ENCODE results near the gene OVOL3. TPM values are rescaled to one million over a fixed set of nuclear protein-coding genes. Genes with fewer than 3 reads are reported as not detected.

Gene OVOL3
- total RNA-seq, 4 donors from 2014 or later: not detected

- intact Hi-C loops (cut with DNase I): no loop called here
- Histone ChIP-seq H3K27ac (peak overlapping the region; percentile 92 to 99 (median 99)), H3K4me3 (peak overlapping the region; percentile 68 to 88 (median 82)), H3K9me3 (no peaks in the 10 kb centered on the region), H3K27me3 (no peaks in the 10 kb centered on the region), H3K4me1 (peaks cover 26 to 65% (median 32%) of the 10 kb centered on the region in 3 donors), H3K36me3 (peaks cover 9 to 27% (median 14%) of the 10 kb centered on the region in 3 donors)
- 35 to 48% methylated on average over 7 of the region's 7 CpGs for WGBS, 2 donors
- TF ChIP-seq POLR2A (IDR thresholded peaks at IDR 0.05) (no peak), CTCF (IDR thresholded peaks at IDR 0.05) (no peak)
- DNase-seq: no peak
Observed at GRCh38 chr19:36139120-36139472, 28.2 kb downstream of the OVOL3 start.

DNA sequence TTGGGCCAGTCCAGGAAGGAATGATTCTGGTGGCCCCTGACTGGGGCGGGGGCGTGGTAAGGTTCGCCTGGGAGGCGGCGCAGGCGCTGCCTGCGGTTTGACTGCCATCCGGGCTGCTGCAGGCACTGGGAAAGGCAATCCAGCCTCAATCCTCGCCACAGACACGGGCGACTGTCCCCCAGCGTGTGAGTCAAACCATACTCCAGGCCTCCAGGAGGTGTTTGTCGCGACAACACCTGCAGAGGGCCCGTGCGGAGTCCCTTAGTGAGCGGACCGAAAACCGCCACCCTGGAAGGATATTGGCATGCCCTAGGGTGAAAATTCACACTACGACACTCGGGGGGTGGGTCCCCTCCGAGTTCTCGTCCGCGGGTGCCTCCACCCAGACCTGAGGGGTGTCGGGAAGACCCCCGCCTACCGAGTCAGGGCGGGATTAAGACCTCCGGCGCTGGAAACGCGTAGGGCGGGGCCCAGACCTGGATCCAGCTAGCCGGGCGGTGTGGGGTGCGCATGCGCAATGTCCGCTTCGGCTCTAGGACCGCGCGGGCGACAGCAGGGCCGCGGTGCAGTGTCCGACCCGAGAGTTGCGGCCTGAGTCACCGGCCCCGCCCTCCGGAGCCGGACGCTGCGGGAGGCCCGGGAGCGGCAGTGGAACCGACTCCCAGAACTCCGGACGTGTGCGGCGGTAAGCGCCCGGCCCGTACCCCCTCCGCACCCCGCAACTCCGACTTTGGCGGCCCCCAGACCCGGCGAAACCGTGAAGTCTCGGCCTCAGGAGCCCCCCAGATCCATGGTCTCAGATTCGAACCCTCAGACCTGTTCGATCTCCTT is 28.7 kb downstream of the OVOL3 start, which contains the start of gene CAPNS1:
TSS of gene CAPNS1 (plus strand) at position 594 of the 831 bp plus-strand sequence. CDS start 946 bp downstream, outside the sequence.
- Histone ChIP-seq H3K27ac (peak within 1 kb of the TSS; percentile 92 to 99 (median 99)), H3K36me3 (peaks cover 9 to 33% (median 19%) of the 10 kb centered on the region in 3 donors), H3K9me3 (no peaks in the 10 kb centered on the region), H3K4me3 (peak within 1 kb of the TSS; percentile 68 to 88 (median 82)), H3K27me3 (no peaks in the 10 kb centered on the region), H3K4me1 (peaks cover 26 to 64% (median 32%) of the 10 kb centered on the region in 3 donors)
- 0% methylated on average over 7 to 20 of the region's 75 CpGs for WGBS, 2 donors
- TF ChIP-seq CTCF (IDR thresholded peaks at IDR 0.05) (peak in 4 of 6 experiments; percentile 9 to 24 (median 22)), POLR2A (IDR thresholded peaks at IDR 0.05) (peak in 3 of 4 donors; percentile 96 to 98 (median 97))
- peak; percentile 62 for DNase-seq
- intact Hi-C loops (cut with DNase I): no loop called here

DNA sequence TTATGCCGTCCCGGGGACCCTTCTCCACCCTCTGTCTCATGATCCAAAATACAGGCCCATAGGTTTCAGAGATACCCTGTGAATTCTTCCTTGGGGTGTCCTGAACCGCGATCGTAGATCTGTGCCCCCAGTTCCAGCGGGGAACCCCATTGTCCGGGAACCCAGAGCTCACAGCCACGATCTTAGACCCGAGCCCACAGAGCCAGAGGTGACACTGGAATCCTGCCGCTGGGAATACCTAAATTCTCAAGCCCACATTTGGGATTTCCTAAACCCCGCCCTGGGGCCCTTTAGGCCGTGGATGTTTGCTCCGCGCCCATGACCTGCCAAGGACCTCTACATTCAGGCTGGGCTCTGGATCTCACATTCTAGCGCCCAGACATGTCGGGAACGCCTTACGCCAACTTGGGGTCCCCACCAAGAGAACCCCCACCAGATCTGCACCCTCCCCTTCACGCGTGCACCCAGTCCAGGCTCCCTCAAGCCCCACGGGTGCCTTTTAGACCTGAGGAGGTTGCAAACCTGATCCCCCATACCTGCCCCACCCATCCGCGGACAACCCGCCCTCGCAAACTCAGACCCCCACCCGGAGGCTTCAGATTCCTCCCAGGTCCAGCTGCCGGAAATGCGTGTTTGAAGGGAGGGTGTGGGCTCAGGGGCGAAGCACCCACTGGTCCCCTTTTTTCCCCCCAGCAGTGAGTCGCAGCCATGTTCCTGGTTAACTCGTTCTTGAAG is 29.5 kb downstream of the OVOL3 start:
- Histone ChIP-seq H3K36me3 (peaks cover 9 to 41% (median 24%) of the 10 kb centered on the region in 3 donors), H3K9me3 (no peaks in the 10 kb centered on the region), H3K27ac (peak overlapping the region; percentile 92 to 99 (median 99)), H3K4me3 (peak overlapping the region; percentile 68 to 88 (median 82)), H3K4me1 (peaks cover 26 to 56% (median 32%) of the 10 kb centered on the region in 3 donors), H3K27me3 (no peaks in the 10 kb centered on the region)
- DNase-seq: no peak
- WGBS, 2 donors: 2% methylated on average over 9 to 10 of the region's 31 CpGs
- TF ChIP-seq CTCF (IDR thresholded peaks at IDR 0.05): no peak
- no peak for TF ChIP-seq POLR2A (IDR thresholded peaks at IDR 0.05)
- intact Hi-C loops (cut with DNase I): no loop called here

DNA sequence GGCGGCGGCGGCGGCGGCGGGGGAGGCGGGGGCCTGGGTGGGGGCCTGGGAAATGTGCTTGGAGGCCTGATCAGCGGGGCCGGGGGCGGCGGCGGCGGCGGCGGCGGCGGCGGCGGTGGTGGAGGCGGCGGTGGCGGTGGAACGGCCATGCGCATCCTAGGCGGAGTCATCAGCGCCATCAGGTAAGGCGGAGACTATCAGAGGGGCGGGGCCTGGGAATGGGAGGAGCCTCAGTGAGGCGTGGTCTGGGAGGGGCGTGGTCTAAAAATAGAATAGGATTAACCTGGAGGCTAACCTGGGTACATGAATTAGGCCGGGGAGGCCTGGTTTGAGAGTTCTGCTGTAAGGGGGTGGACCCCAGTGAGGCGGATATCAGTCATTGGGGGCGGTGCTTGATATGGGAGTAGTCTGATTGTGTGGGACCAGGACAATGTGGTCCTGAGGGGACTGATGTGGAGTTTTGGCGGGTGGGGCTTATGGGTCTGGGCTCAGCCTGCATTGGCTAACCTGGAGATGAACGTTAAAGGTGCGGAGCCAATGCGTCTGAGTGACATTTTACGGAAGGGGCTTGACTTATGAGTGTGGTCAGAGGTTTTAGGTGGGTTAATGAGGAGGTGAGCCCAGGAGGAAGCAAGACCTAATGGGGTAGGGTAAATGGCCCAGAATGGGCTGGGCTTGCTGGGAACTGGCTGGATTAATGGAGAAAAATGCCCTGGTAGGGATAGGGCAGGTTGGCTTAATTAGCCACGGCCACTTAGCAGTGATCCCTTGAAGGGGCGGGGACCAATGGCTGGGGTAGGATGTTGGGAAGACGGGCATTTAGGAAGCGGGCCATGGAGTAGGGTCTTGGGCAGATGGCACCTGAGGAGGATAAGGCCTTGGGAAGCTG is 30.3 kb downstream of the OVOL3 start:
- Histone ChIP-seq H3K4me3 (peak overlapping the region; percentile 68 to 88 (median 82)), H3K9me3 (no peaks in the 10 kb centered on the region), H3K4me1 (peaks cover 26 to 48% (median 28%) of the 10 kb centered on the region in 3 donors), H3K27me3 (no peaks in the 10 kb centered on the region), H3K36me3 (peaks cover 17 to 49% (median 32%) of the 10 kb centered on the region in 3 donors), H3K27ac (peak overlapping the region; percentile 92 to 99 (median 99))
- WGBS, 2 donors: 40 to 59% methylated on average over 15 to 19 of the region's 42 CpGs
- peak; percentile 59 for DNase-seq
- peak in 1 of 4 donors; percentile 75 for TF ChIP-seq POLR2A (IDR thresholded peaks at IDR 0.05)
- TF ChIP-seq CTCF (IDR thresholded peaks at IDR 0.05): no peak
- intact Hi-C loops (cut with DNase I): no loop called here

All from esophagus squamous epithelium (tissue), 5 donors.